ENCODE results near the gene DENND2C.

The DENND2C gene

GRCh38 chr1:114545315-114545714 lies 124.5 kb downstream of the DENND2C start:
- no peak for DNase-seq (ENCODE audit: low spot score)

GRCh38 chr1:114540821-114541220 lies 129.0 kb downstream of the DENND2C start:
- DNase-seq (ENCODE audit: low spot score): no peak

DNA sequence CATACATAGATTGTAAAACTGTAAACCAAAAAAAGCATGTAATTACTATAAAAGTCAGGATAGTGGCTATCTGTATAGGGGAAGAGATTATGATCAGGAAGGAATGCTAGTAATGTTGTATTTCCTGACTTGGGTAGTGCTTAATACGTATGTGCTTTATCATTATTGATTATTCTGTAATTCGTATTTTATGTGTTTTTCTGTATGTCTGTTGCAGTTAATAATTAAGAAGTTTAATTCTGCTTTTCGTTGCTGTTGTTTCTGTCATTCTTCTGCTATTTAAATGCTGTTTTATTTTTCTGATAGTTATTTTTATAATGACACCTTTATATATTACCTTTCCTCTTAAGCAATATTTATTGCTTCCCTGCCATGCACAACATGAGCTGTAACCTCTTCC lies 129.6 kb downstream of the DENND2C start:
- no peak for DNase-seq (ENCODE audit: low spot score)

- DNase-seq (ENCODE audit: low spot score): no peak
Observed at GRCh38 chr1:114536043-114536442, 133.8 kb downstream of the DENND2C start.

GRCh38 chr1:114535401-114535800 lies 134.4 kb downstream of the DENND2C start:
- DNase-seq (ENCODE audit: low spot score): no peak

All from CD4-positive, alpha-beta T cell treated with Interleukin-15 for 4 hours (primary cell).